RPMI7951 (cell line): Measurements from ENCODE around the gene SCYL1. TPM values are rescaled to one million over a fixed set of nuclear protein-coding genes. Genes with fewer than 3 reads are reported as not detected.
A peak's percentile ranks its signal among the peaks of the same experiment; 100 is the strongest.
"Not testable (repeated sequence)": the region's sequence is repeated elsewhere in the genome, so short reads cannot be mapped to it uniquely, and the experiment has no call there.

ENCODE experiments used
- DNase-seq: peaks from one replicate; pipeline ENCODE4 v3.0.0-alpha.2; 2012; ENCODE audit warnings: low read depth
- total RNA-seq: library from RNA; depleted of rRNA; stranded (reverse); fragments of >200 nt; shearing (Covaris generic); gene quantifications from 2 replicates; pipeline ENCODE4 v1.2.3, GENCODE V29; 2014

The SCYL1 gene
- total RNA-seq, 1 experiment from 2014 or later: 65.7 TPM

- DNase-seq: peak; percentile 31
Measured at GRCh38 chr11:65505466-65506289, 19.2 kb upstream of the SCYL1 start.

- no peak for DNase-seq
Measured at GRCh38 chr11:65506290-65506771, 18.6 kb upstream of the SCYL1 start.

- DNase-seq: peak; percentile 58
Measured at GRCh38 chr11:65506772-65507505, 17.9 kb upstream of the SCYL1 start.

GRCh38 chr11:65512311-65512710 is 12.6 kb upstream of the SCYL1 start:
- not testable (repeated sequence) for DNase-seq

GRCh38 chr11:65516135-65516968 is 8.5 kb upstream of the SCYL1 start:
- no peak for DNase-seq

GRCh38 chr11:65518941-65519549 is 5.8 kb upstream of the SCYL1 start:
- not testable (repeated sequence) for DNase-seq

GRCh38 chr11:65521777-65522521 is 2.9 kb upstream of the SCYL1 start:
- DNase-seq: not testable (repeated sequence)

GRCh38 chr11:65522718-65523630 is 1.9 kb upstream of the SCYL1 start:
- not testable (repeated sequence) for DNase-seq

GRCh38 chr11:65523631-65523968 is 1.3 kb upstream of the SCYL1 start:
- not testable (repeated sequence) for DNase-seq

- no peak for DNase-seq
Measured at GRCh38 chr11:65524014-65524740, 706 bp upstream of the SCYL1 start.

GRCh38 chr11:65525546-65526480 is 930 bp downstream of the SCYL1 start:
- no peak for DNase-seq

GRCh38 chr11:65526744-65527143 is 1.9 kb downstream of the SCYL1 start:
- no peak for DNase-seq

- no peak for DNase-seq
Measured at GRCh38 chr11:65528819-65529350, 4.0 kb downstream of the SCYL1 start.

GRCh38 chr11:65529475-65530156 is 4.7 kb downstream of the SCYL1 start:
- DNase-seq: no peak

- DNase-seq: no peak
Measured at GRCh38 chr11:65530157-65530496, 5.2 kb downstream of the SCYL1 start.

- DNase-seq: no peak
Measured at GRCh38 chr11:65532388-65533064, 7.6 kb downstream of the SCYL1 start.

- DNase-seq: no peak
Measured at GRCh38 chr11:65535102-65535501, 10.2 kb downstream of the SCYL1 start.
